NCI-H1417 treated with DMSO at 0.1 percent for 48 hours (cell line): ENCODE measurements around the gene MAGEB6.
"Not testable (repeated sequence)": the region's sequence is repeated elsewhere in the genome, so short reads cannot be mapped to it uniquely, and the experiment has no call there.

Experiments used
- DNase-seq: peaks from one replicate; lab custom pipeline; 2025; lab: John Stamatoyannopoulos, UW

The MAGEB6 gene

GRCh38 chrX:26192204-26192603, at the start of gene MAGEB6:
MAGEB6 (plus strand) TSS chrX:26192440; CDS start chrX:26193847, 1,407 bp downstream.
- DNase-seq: no peak

GRCh38 chrX:26146024-26146423, 46.2 kb upstream of the MAGEB6 start:
- DNase-seq: no peak

GRCh38 chrX:26160301-26160700, 31.9 kb upstream of the MAGEB6 start, which contains the start of gene MAGEB6B:
MAGEB6B (plus strand) TSS chrX:26160601; CDS start chrX:26160601, 0 bp downstream.
- no peak for DNase-seq

GRCh38 chrX:26203561-26203960, 11.3 kb downstream of the MAGEB6 start:
- no peak for DNase-seq

GRCh38 chrX:26204717-26205116, 12.5 kb downstream of the MAGEB6 start:
- not testable (repeated sequence) for DNase-seq

GRCh38 chrX:26208012-26208411, 15.8 kb downstream of the MAGEB6 start:
- no peak for DNase-seq

- DNase-seq: no peak
Measured at GRCh38 chrX:26215869-26216268, 23.6 kb downstream of the MAGEB6 start, which contains the start of gene MAGEB5. MAGEB5 (plus strand) TSS chrX:26216169; CDS start chrX:26217302, 1,133 bp downstream.

- no peak for DNase-seq
Measured at GRCh38 chrX:26219351-26219750, 27.1 kb downstream of the MAGEB6 start.

GRCh38 chrX:26234177-26234576, 41.9 kb downstream of the MAGEB6 start:
- DNase-seq: no peak
